ENCODE data around the gene RNF215.

The RNF215 gene

GRCh38 chr22:30413745-30414524 is 26.7 kb upstream of the RNF215 start:
- H3K4me2 ChIP-seq (ENCODE audit: low read depth, low read length, poor library complexity, severe bottlenecking), result no peak overlapping the region
- H3K4me3 ChIP-seq (ENCODE audit: insufficient read depth, low read length, poor library complexity, severe bottlenecking), result no peak overlapping the region
- no peaks in the 10 kb centered on the region for H4K20me1 ChIP-seq (ENCODE audit: low read depth, low read length)
- no peak for TF ChIP-seq CTCF (IDR thresholded peaks at IDR 0.05; ENCODE audit: insufficient read depth, low read length, poor library complexity, severe bottlenecking)
- no peak for TF ChIP-seq EZH2phosphoT487 (conservative IDR thresholded peaks at IDR 0.05; ENCODE audit: low read length)
- H3F3A ChIP-seq (ENCODE audit: insufficient read depth), result no peaks in the 10 kb centered on the region
- H3K9ac ChIP-seq (ENCODE audit: low read length), result no peak overlapping the region
- H2AFZ ChIP-seq (ENCODE audit: low read depth, low read length, severe bottlenecking), result no peak overlapping the region
- no peaks in the 10 kb centered on the region for H3K9me2 ChIP-seq (replicated peaks; ENCODE audit: insufficient read depth, low read length)
- no peaks in the 10 kb centered on the region for H3K9me3 ChIP-seq (ENCODE audit: insufficient read depth, low read length)
- H3K79me2 ChIP-seq (ENCODE audit: insufficient read depth, low read length), result no peaks in the 10 kb centered on the region
- H3K27me3 ChIP-seq (ENCODE audit: low read length), result no peaks in the 10 kb centered on the region
- H3K27ac ChIP-seq (ENCODE audit: low read depth, low read length), result no peak overlapping the region
- H3K36me3 ChIP-seq (ENCODE audit: low read length), result no peaks in the 10 kb centered on the region

GRCh38 chr22:30413001-30413400 is 25.8 kb upstream of the RNF215 start:
- Histone ChIP-seq H3K79me2 (ENCODE audit: insufficient read depth, low read length) (no peaks in the 10 kb centered on the region), H3K9me2 (replicated peaks; ENCODE audit: insufficient read depth, low read length) (no peaks in the 10 kb centered on the region), H3K4me3 (ENCODE audit: insufficient read depth, low read length, poor library complexity, severe bottlenecking) (no peak overlapping the region), H3K27me3 (ENCODE audit: low read length) (no peaks in the 10 kb centered on the region), H2AFZ (ENCODE audit: low read depth, low read length, severe bottlenecking) (no peak overlapping the region), H3K36me3 (ENCODE audit: low read length) (no peaks in the 10 kb centered on the region), H3F3A (ENCODE audit: insufficient read depth) (no peaks in the 10 kb centered on the region), H3K27ac (ENCODE audit: low read depth, low read length) (no peak overlapping the region), H3K9me3 (ENCODE audit: insufficient read depth, low read length) (no peaks in the 10 kb centered on the region), H3K9ac (ENCODE audit: low read length) (no peak overlapping the region), H3K4me2 (ENCODE audit: low read depth, low read length, poor library complexity, severe bottlenecking) (no peak overlapping the region), H4K20me1 (ENCODE audit: low read depth, low read length) (no peaks in the 10 kb centered on the region)
- TF ChIP-seq EZH2phosphoT487 (conservative IDR thresholded peaks at IDR 0.05; ENCODE audit: low read length) (no peak), CTCF (IDR thresholded peaks at IDR 0.05; ENCODE audit: insufficient read depth, low read length, poor library complexity, severe bottlenecking) (no peak)

GRCh38 chr22:30411780-30412179 is 24.6 kb upstream of the RNF215 start:
- H2AFZ ChIP-seq (ENCODE audit: low read depth, low read length, severe bottlenecking), result no peak overlapping the region
- no peaks in the 10 kb centered on the region for H3K27me3 ChIP-seq (ENCODE audit: low read length)
- no peak overlapping the region for H3K27ac ChIP-seq (ENCODE audit: low read depth, low read length)

More at GRCh38 chr22:30411780-30412179, 24.6 kb upstream of the RNF215 start:
- Histone ChIP-seq H3F3A (ENCODE audit: insufficient read depth) (no peaks in the 10 kb centered on the region), H3K36me3 (ENCODE audit: low read length) (no peaks in the 10 kb centered on the region), H3K9ac (ENCODE audit: low read length) (no peak overlapping the region), H4K20me1 (ENCODE audit: low read depth, low read length) (no peaks in the 10 kb centered on the region), H3K79me2 (ENCODE audit: insufficient read depth, low read length) (no peaks in the 10 kb centered on the region), H3K9me3 (ENCODE audit: insufficient read depth, low read length) (no peaks in the 10 kb centered on the region), H3K4me3 (ENCODE audit: insufficient read depth, low read length, poor library complexity, severe bottlenecking) (no peak overlapping the region), H3K9me2 (replicated peaks; ENCODE audit: insufficient read depth, low read length) (no peaks in the 10 kb centered on the region), H3K4me2 (ENCODE audit: low read depth, low read length, poor library complexity, severe bottlenecking) (no peak overlapping the region)
- TF ChIP-seq CTCF (IDR thresholded peaks at IDR 0.05; ENCODE audit: insufficient read depth, low read length, poor library complexity, severe bottlenecking) (no peak), EZH2phosphoT487 (conservative IDR thresholded peaks at IDR 0.05; ENCODE audit: low read length) (no peak)

Data from SU-DHL-6 (cell line).